ENCODE data around the gene IPO4.

DNA sequence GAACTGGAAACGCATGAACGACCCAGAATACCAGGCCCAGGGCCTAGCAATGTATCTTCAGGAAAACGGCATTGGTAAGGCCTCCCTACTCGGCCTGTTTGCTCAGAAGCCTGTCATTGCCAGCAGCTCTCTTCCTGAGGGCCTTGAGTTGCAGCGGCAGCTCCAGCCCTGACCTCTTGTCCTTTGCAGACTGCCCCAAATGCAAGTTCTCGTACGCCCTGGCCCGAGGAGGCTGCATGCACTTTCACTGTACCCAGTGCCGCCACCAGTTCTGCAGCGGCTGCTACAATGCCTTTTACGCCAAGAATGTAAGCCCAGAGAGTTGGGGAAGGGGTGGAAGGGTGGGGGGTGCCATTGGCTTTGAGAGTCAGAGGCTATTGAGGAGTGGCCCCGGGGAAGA lies 31.3 kb downstream of the IPO4 start:
- TF ChIP-seq, protein P1, sequence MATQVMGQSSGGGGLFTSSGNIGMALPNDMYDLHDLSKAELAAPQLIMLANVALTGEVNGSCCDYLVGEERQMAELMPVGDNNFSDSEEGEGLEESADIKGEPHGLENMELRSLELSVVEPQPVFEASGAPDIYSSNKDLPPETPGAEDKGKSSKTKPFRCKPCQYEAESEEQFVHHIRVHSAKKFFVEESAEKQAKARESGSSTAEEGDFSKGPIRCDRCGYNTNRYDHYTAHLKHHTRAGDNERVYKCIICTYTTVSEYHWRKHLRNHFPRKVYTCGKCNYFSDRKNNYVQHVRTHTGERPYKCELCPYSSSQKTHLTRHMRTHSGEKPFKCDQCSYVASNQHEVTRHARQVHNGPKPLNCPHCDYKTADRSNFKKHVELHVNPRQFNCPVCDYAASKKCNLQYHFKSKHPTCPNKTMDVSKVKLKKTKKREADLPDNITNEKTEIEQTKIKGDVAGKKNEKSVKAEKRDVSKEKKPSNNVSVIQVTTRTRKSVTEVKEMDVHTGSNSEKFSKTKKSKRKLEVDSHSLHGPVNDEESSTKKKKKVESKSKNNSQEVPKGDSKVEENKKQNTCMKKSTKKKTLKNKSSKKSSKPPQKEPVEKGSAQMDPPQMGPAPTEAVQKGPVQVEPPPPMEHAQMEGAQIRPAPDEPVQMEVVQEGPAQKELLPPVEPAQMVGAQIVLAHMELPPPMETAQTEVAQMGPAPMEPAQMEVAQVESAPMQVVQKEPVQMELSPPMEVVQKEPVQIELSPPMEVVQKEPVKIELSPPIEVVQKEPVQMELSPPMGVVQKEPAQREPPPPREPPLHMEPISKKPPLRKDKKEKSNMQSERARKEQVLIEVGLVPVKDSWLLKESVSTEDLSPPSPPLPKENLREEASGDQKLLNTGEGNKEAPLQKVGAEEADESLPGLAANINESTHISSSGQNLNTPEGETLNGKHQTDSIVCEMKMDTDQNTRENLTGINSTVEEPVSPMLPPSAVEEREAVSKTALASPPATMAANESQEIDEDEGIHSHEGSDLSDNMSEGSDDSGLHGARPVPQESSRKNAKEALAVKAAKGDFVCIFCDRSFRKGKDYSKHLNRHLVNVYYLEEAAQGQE (IDR thresholded peaks at IDR 0.05; ENCODE audit: low read depth): no peak
- TF ChIP-seq TEAD4 (IDR thresholded peaks at IDR 0.05) (no peak), TAF1 (IDR thresholded peaks at IDR 0.05; ENCODE audit: low read depth) (no peak), EP300 (IDR thresholded peaks at IDR 0.05; ENCODE audit: borderline replicate concordance) (no peak), NFIC (IDR thresholded peaks at IDR 0.05) (no peak), CREB1 (IDR thresholded peaks at IDR 0.05; ENCODE audit: low read depth) (no peak), TCF12 (IDR thresholded peaks at IDR 0.05; ENCODE audit: low read depth) (no peak), RAD21 (IDR thresholded peaks at IDR 0.05; ENCODE audit: low read depth) (no peak), CEBPB (IDR thresholded peaks at IDR 0.05) (no peak), YY1 (IDR thresholded peaks at IDR 0.05; ENCODE audit: low read depth) (no peak)
